K562 (cell line): Measurements from ENCODE around the gene ALDH1A2. TPM values are rescaled to one million over a fixed set of nuclear protein-coding genes. Genes with fewer than 3 reads are reported as not detected.
"Not testable (repeated sequence)": the region's sequence is repeated elsewhere in the genome, so short reads cannot be mapped to it uniquely, and the experiment has no call there.

Experiments used
- DMBX1 ChIP-seq: fragments of 250-450 bp; sonication (Bioruptor Pico); IDR thresholded peaks from 2 replicates; pipeline ENCODE4 v1.8.0; 2022; ENCODE audit warnings: inconsistent platforms, mild to moderate bottlenecking, moderate library complexity, borderline replicate concordance
- MEIS2 ChIP-seq: fragments of 450-650 bp; IDR thresholded peaks from 2 replicates; pipeline ENCODE4 v1.6.1; 2014; ENCODE audit warnings: mild to moderate bottlenecking; ENCODE audit not compliant: partially characterized antibody
- NCOR1 ChIP-seq: fragments of 450-650 bp; IDR thresholded peaks from 2 replicates; pipeline ENCODE4 v1.6.1; 2016; ENCODE audit warnings: mild to moderate bottlenecking, moderate library complexity
- NR2C1 ChIP-seq, 2 experiments: fragments of 450-650 bp; IDR thresholded peaks; 2 replicates each; pipeline ENCODE4 v1.6.1; 2017; ENCODE audit warnings: mild to moderate bottlenecking in 2 of 2, antibody characterized with exemption in 1 of 2, inconsistent platforms in 1 of 2, missing compliant biosample characterization in 1 of 2, missing genetic modification characterization in 1 of 2
- polyA plus RNA-seq, 8 experiments: library from polyadenylated mRNA; depleted of rRNA in 4 of 8; stranded (reverse) in 5 of 8; unstranded in 3 of 8; fragments of >200 nt; fragmentation: Nextera tagmentation in 2 of 8; fragmentation: Illumina TruSeq in 1 of 8; extraction: Ambion mirVana in 2 of 8; extraction: Trizol in 1 of 8; gene quantifications; 2 replicates each; pipeline versions ENCODE4 v1.2.1 to v1.2.3, GENCODE V29; 2011 to 2014; ENCODE audit warnings: inconsistent platforms in 1 of 8, missing spikeins in 1 of 8
- total RNA-seq, 7 experiments: library from RNA; depleted of rRNA in 6 of 7; stranded (reverse); fragments of >200 nt in 6 of 7; fragmentation: Illumina TruSeq in 2 of 7; extraction: Trizol in 2 of 7; gene quantifications; 2 replicates each; pipeline versions ENCODE4 v1.2.1 to v1.2.3, GENCODE V29; 2011 to 2021; ENCODE audit warnings: low replicate concordance in 1 of 7
- TF ChIP-seq, protein P1 (sequence below), 2 experiments: fragments of 450-650 bp; IDR thresholded peaks; 2 replicates each; pipeline ENCODE4 v1.6.1; 2016; ENCODE audit warnings: mild to moderate bottlenecking in 2 of 2, borderline replicate concordance in 1 of 2, low read depth in 1 of 2, moderate library complexity in 1 of 2

ALDH1A2 gene
- total and polyA plus RNA-seq, 9 of the 15 experiments (the other 6 are each of a cell fraction or from before 2014, with no cell fraction given), result 115 to 393 (median 333) TPM

DNA sequence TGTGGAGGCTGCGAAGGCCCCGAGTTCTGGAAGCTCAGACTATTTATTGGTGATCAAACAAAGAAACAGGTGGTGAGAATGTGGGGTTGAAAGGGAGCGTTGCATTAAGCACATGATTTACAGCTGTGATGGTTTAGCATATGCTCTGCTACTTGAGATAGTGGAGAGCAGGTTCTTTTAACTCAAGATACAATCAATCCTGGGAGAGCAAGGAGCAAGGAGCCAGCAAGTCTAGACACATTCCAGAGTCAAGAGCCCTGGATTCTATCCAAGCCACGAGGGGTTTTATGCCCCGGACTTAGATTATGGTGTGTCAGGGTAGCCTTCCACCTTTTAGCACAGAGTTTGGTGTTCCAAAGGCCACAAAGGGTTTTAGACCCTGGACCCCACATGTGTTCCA is 47.8 kb upstream of the ALDH1A2 start (continued):
- TF ChIP-seq, protein P1, sequence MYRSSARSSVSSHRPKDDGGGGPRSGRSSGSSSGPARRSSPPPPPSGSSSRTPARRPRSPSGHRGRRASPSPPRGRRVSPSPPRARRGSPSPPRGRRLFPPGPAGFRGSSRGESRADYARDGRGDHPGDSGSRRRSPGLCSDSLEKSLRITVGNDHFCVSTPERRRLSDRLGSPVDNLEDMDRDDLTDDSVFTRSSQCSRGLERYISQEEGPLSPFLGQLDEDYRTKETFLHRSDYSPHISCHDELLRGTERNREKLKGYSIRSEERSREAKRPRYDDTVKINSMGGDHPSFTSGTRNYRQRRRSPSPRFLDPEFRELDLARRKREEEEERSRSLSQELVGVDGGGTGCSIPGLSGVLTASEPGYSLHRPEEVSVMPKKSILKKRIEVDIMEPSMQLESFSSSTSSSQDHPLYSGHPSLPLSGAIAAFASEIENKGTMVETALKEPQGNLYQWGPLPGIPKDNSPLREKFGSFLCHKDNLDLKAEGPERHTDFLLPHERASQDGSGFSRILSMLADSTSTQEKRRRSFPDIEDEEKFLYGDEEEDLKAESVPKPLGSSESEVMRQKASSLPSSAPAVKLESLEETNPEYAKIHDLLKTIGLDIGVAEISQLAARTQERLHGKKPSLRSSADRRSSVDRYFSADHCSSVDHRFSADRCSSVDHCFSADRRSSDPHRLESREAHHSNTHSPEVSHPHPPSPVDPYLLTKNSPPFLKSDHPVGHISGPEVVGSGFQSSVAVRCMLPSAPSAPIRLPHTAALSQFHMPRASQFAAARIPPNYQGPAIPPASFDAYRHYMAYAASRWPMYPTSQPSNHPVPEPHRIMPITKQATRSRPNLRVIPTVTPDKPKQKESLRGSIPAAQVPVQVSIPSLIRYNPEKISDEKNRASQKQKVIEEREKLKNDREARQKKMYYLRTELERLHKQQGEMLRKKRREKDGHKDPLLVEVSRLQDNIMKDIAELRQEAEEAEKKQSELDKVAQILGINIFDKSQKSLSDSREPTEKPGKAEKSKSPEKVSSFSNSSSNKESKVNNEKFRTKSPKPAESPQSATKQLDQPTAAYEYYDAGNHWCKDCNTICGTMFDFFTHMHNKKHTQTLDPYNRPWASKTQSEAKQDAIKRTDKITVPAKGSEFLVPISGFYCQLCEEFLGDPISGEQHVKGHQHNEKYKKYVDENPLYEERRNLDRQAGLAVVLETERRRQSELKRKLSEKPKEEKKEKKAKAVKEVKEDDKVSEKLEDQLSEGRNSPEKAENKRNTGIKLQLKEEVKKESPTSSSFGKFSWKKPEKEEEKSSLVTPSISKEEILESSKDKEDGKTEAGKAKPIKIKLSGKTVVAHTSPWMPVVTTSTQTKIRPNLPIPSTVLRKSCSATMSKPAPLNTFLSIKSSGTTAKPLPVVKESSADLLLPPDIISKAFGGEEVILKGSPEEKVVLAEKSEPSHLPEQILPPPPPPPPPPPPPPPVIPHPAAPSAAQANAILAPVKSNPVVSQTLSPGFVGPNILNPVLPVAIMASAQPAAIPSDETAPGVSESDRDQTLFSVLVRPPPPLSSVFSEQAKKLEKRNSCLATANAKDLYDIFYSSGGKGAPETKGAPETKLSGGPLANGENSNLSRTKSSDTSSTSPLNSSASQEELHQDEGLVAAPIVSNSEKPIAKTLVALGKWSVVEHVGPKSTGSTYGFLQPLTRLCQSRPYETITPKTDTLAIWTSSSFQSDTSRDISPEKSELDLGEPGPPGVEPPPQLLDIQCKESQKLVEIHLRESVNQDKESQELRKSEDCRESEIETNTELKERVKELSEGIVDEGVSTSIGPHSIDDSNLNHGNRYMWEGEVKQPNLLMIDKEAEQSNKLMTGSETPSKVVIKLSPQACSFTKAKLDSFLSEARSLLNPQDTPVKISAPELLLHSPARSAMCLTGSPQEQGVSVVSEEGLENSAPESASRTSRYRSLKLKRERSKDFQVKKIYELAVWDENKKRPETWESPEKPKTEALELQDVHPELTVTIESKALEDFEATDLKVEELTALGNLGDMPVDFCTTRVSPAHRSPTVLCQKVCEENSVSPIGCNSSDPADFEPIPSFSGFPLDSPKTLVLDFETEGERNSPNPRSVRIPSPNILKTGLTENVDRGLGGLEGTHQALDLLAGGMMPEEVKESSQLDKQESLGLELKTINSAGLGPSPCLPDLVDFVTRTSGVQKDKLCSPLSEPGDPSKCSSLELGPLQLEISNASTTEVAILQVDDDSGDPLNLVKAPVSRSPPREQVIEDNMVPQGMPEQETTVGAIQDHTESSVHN (IDR thresholded peaks at IDR 0.05; ENCODE audit: borderline replicate concordance in 1 of 2, low read depth in 1 of 2), result peak in 1 of 2 experiments; percentile 53; a peak in 1 of 4 replicates
- peak; percentile 65 for TF ChIP-seq NCOR1
- peak; percentile 88; the same call in 1 of the 2 replicates for TF ChIP-seq DMBX1 (CRISPR knock-in tag)
- not testable (repeated sequence) for TF ChIP-seq NR2C1 (IDR thresholded peaks at IDR 0.05)
- peak; percentile 58; the same call in 1 of the 2 replicates for TF ChIP-seq NR2C1 (tag; IDR thresholded peaks at IDR 0.05)
- TF ChIP-seq MEIS2, result peak; percentile 90
